CD4-positive, alpha-beta T cell (primary cell): ENCODE results near the gene PSMB10. TPM values are rescaled to one million over a fixed set of nuclear protein-coding genes. Genes with fewer than 3 reads are reported as not detected.
A peak's percentile ranks its signal among the peaks of the same experiment; 100 is the strongest.

Source experiments
- ATAC-seq: fragments of 200-7000 bp; cut with Tn5 transposase; one replicate; pipeline ENCODE4 v1.10.0; 2022; ENCODE audit warnings: mild to moderate bottlenecking; ENCODE audit not compliant: poor library complexity
- CTCF ChIA-PET: fragments of 350-600 bp; sonication (Branson Sonifier 250); formaldehyde crosslinking; loops from one replicate; lab custom pipeline; 2021; ENCODE audit warnings: antibody characterized with exemption, inconsistent platforms; lab: Charles Lee
- POLR2A ChIA-PET: fragments of 350-600 bp; sonication (Branson Sonifier 250); formaldehyde crosslinking; loops from one replicate; lab custom pipeline; 2021; ENCODE audit warnings: antibody characterized with exemption, inconsistent platforms; lab: Charles Lee
- DNase-seq, 14 experiments: peaks; one replicate each; pipeline ENCODE4 v3.0.0-alpha.2; 2013 to 2020; ENCODE audit warnings: mixed read lengths in 2 of 14
- H3K27ac ChIP-seq, 2 donors: one replicate each; pipeline versions ENCODE4 v1.5.1 to v1.7.0; 2013; ENCODE audit warnings: low read length in 2 of 2, low read depth in 1 of 2, mild to moderate bottlenecking in 1 of 2
- H3K27me3 ChIP-seq, 2 experiments: 1 replicate in 1 of 2; 2 replicates in 1 of 2; pipeline versions ENCODE4 v1.6.1 to v1.7.0; 2013; ENCODE audit warnings: low read length in 2 of 2, control low read depth in 1 of 2, mild to moderate bottlenecking in 1 of 2, moderate library complexity in 1 of 2; ENCODE audit not compliant: insufficient read depth in 2 of 2, control insufficient read depth in 1 of 2
- H3K36me3 ChIP-seq: one replicate; pipeline ENCODE4 v1.6.1; 2013; ENCODE audit warnings: low read length, control low read depth; ENCODE audit not compliant: insufficient read depth
- H3K4me1 ChIP-seq: one replicate; pipeline ENCODE4 v1.6.1; 2013; ENCODE audit warnings: low read length, control low read depth; ENCODE audit not compliant: insufficient read depth
- H3K4me3 ChIP-seq: one replicate; pipeline ENCODE4 v1.5.1; 2013; ENCODE audit warnings: mild to moderate bottlenecking, low read length, moderate library complexity
- H3K9me3 ChIP-seq, 2 experiments: 1 replicate in 1 of 2; 2 replicates in 1 of 2; pipeline versions ENCODE4 v1.6.1 to v1.7.0; 2013; ENCODE audit warnings: low read length in 2 of 2, mild to moderate bottlenecking in 2 of 2, control low read depth in 1 of 2, moderate library complexity in 1 of 2; ENCODE audit not compliant: control insufficient read depth in 1 of 2, insufficient read depth in 1 of 2
- H3K27ac Mint-ChIP-seq: one replicate; pipeline ENCODE4 v1.8.0; 2020; ENCODE audit warnings: mixed read lengths
- H3K27me3 Mint-ChIP-seq: one replicate; pipeline ENCODE4 v1.8.0; 2021; ENCODE audit warnings: mixed read lengths
- H3K36me3 Mint-ChIP-seq: one replicate; pipeline ENCODE4 v1.8.0; 2021; ENCODE audit warnings: low read depth, mixed read lengths
- H3K4me1 Mint-ChIP-seq: one replicate; pipeline ENCODE4 v1.8.0; 2021; ENCODE audit warnings: low read depth, mixed read lengths
- H3K4me3 Mint-ChIP-seq: one replicate; pipeline ENCODE4 v1.8.0; 2020; ENCODE audit warnings: mild to moderate bottlenecking, mixed read lengths
- H3K9me3 Mint-ChIP-seq: one replicate; pipeline ENCODE4 v1.8.0; 2020; ENCODE audit warnings: mixed read lengths
- CTCF ChIP-seq: fragments of 200-600 bp; IDR thresholded peaks from one replicate; pipeline ENCODE4 v1.8.0; 2022; ENCODE audit warnings: antibody characterized with exemption, mild to moderate bottlenecking
- intact Hi-C, 2 experiments: fragments of 100-400 bp; cut with DNase I in 1 of 2; cut with micrococcal nuclease in 1 of 2; formaldehyde crosslinking; loops; one replicate each; pipeline versions ENCODE4 v1.15.1 to v1.9.0; 2023 to 2025; cut with DNase I, micrococcal nuclease
- total RNA-seq, 174 experiments: library from RNA in 2 of 174; stranded (reverse) in 2 of 174; gene quantifications; one replicate each; pipeline ENCODE4 v1.2.3 and lab custom pipeline; 2021 to 2026

PSMB10 gene
- total RNA-seq, 2 experiments from 2014 or later, result 68.7 to 71.6 TPM

GRCh38 chr16:67949645-67950044, 13.0 kb upstream of the PSMB10 start:
- H3K36me3 Mint-ChIP-seq, result peaks cover 11% of the 10 kb centered on the region

GRCh38 chr16:67948015-67948414, 11.4 kb upstream of the PSMB10 start:
- no peaks in the 10 kb centered on the region for H3K4me1 Mint-ChIP-seq
- no peak overlapping the region for H3K4me3 Mint-ChIP-seq
- H3K36me3 Mint-ChIP-seq, result peaks cover 11% of the 10 kb centered on the region
- ChIA-PET CTCF (no interaction called here), POLR2A (no interaction called here)
- DNase-seq (no peak), ATAC-seq (no peak)
- TF ChIP-seq CTCF, result no peak
- Histone ChIP-seq H3K4me1 (peaks cover 2% of the 10 kb centered on the region), H3K4me3 (no peak overlapping the region), H3K9me3 (no peaks in the 10 kb centered on the region), H3K36me3 (peaks cover 52% of the 10 kb centered on the region), H3K27me3 (no peaks in the 10 kb centered on the region), H3K27ac (no peak overlapping the region)
- H3K27me3 Mint-ChIP-seq, result no peaks in the 10 kb centered on the region
- intact Hi-C loops, result no loop called here
- no peak overlapping the region for H3K27ac Mint-ChIP-seq
- no peaks in the 10 kb centered on the region for H3K9me3 Mint-ChIP-seq

More at GRCh38 chr16:67949645-67950044, 13.0 kb upstream of the PSMB10 start:
- H3K27ac ChIP-seq, result no peak overlapping the region
- intact Hi-C loops, result no loop called here
- POLR2A ChIA-PET, result interaction anchor here (0.9 kb wide), 1 partner anchor 9 kb away, joined by 4 read pairs; no protein-coding TSS in a partner anchor
- H3K4me3 ChIP-seq, result no peak overlapping the region
- ATAC-seq (no peak), DNase-seq (peak in 1 of 14 experiments; percentile 6)
- CTCF ChIA-PET, result no interaction called here
- H3K4me1 ChIP-seq, result no peaks in the 10 kb centered on the region
- Mint-ChIP-seq H3K4me3 (no peak overlapping the region), H3K4me1 (no peaks in the 10 kb centered on the region), H3K27ac (no peak overlapping the region), H3K9me3 (no peaks in the 10 kb centered on the region), H3K27me3 (no peaks in the 10 kb centered on the region)
- no peaks in the 10 kb centered on the region for H3K27me3 ChIP-seq
- peaks cover 59% of the 10 kb centered on the region for H3K36me3 ChIP-seq
- no peak for TF ChIP-seq CTCF
- H3K9me3 ChIP-seq, result no peaks in the 10 kb centered on the region

- ATAC-seq (no peak), DNase-seq (no peak)
- ChIA-PET POLR2A (interaction anchor here (1.0 to 1.4 kb wide), 2 partner anchors 11 to 113 kb away, joined by 3 to 4 read pairs; no protein-coding TSS in a partner anchor), CTCF (no interaction called here)
- H3K9me3 ChIP-seq, result no peaks in the 10 kb centered on the region
- H3K9me3 Mint-ChIP-seq, result no peaks in the 10 kb centered on the region
- no peak for TF ChIP-seq CTCF
- peaks cover 11% of the 10 kb centered on the region for H3K4me1 ChIP-seq
- H3K36me3 Mint-ChIP-seq, result peaks cover 14% of the 10 kb centered on the region
- no peak overlapping the region for H3K4me3 ChIP-seq
- peaks cover 57% of the 10 kb centered on the region for H3K36me3 ChIP-seq
- H3K27ac ChIP-seq, result no peak overlapping the region
- no peak overlapping the region for H3K27ac Mint-ChIP-seq
- no peaks in the 10 kb centered on the region for H3K27me3 Mint-ChIP-seq
- no peaks in the 10 kb centered on the region for H3K27me3 ChIP-seq
- intact Hi-C loops, result no loop called here
- no peak overlapping the region for H3K4me3 Mint-ChIP-seq
- H3K4me1 Mint-ChIP-seq, result peaks cover 3% of the 10 kb centered on the region
Measured at GRCh38 chr16:67946966-67947558, 10.4 kb upstream of the PSMB10 start.
